AG04450 (cell line): ENCODE measurements around the gene VIL1. TPM values are rescaled to one million over a fixed set of nuclear protein-coding genes. Genes with fewer than 3 reads are reported as not detected.

Source experiments
- CTCF ChIA-PET: fragments of 300-600, 350-600 bp; formaldehyde crosslinking; extraction: SDS; loops from one replicate; lab custom pipeline; 2022; ENCODE audit warnings: antibody characterized with exemption, inconsistent platforms; lab: Charles Lee
- POLR2A ChIA-PET: fragments of 350-600 bp; formaldehyde crosslinking; extraction: SDS; loops from one replicate; lab custom pipeline; 2021; ENCODE audit warnings: antibody characterized with exemption, inconsistent platforms; lab: Yijun Ruan, JAX
- DNase-seq: peaks from one replicate; pipeline ENCODE4 v3.0.0-alpha.2; 2011; ENCODE audit warnings: low read depth, low spot score
- H3K27ac ChIP-seq: one replicate; pipeline ENCODE4 v1.5.1; 2012; ENCODE audit warnings: low read depth, low read length, control low read depth
- H3K27me3 ChIP-seq: one replicate; pipeline ENCODE4 v1.6.0; 2012; ENCODE audit warnings: low read length; ENCODE audit not compliant: control insufficient read depth, insufficient read depth
- H3K4me3 ChIP-seq: 2 replicates; pipeline ENCODE4 v1.5.1; 2011; ENCODE audit warnings: mild to moderate bottlenecking, low read depth, low read length, control low read depth
- H3K9me3 ChIP-seq: 2 replicates; pipeline ENCODE4 v1.5.1; 2012; ENCODE audit warnings: low read length; ENCODE audit not compliant: control insufficient read depth, insufficient read depth
- polyA plus RNA-seq: library from polyadenylated mRNA; depleted of rRNA; stranded (reverse); fragments of >200 nt; gene quantifications from 2 replicates; pipeline ENCODE4 v1.2.3, GENCODE V29; 2011
- TF ChIP-seq, protein P1 (sequence below): IDR thresholded peaks from 2 replicates; pipeline ENCODE4 v1.5.1; 2011; ENCODE audit warnings: low read depth, low read length, control low read depth, inconsistent platforms

The VIL1 gene
- polyA plus RNA-seq, 1 experiment: not detected

DNA sequence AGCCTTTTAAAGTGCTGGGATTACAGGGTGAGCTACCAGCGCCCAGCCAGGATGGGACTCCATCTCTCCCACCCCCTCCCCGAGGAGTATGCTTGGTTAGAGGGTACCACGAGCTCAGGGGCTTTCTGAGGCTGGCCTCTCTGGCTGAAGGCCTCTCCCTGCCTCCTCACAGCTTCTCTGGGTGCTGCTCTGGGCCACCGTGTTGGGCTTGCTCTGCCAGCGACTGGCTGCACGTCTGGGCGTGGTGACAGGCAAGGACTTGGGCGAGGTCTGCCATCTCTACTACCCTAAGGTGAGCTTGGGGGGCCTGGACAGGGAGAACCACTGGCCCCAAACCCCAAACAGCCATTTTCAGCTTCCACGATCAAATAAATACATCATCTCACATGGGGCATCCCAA, 33.9 kb upstream of the VIL1 start:
- H3K27ac ChIP-seq: no peak overlapping the region
- DNase-seq: no peak
- ChIA-PET POLR2A (no interaction called here), CTCF (interaction anchor here (1.1 to 1.6 kb wide), 3 partner anchors 83 to 112 kb away, joined by 3 to 5 read pairs (median 4); no protein-coding TSS in a partner anchor)
- H3K27me3 ChIP-seq: peaks cover 20% of the 10 kb centered on the region
- TF ChIP-seq, protein P1, sequence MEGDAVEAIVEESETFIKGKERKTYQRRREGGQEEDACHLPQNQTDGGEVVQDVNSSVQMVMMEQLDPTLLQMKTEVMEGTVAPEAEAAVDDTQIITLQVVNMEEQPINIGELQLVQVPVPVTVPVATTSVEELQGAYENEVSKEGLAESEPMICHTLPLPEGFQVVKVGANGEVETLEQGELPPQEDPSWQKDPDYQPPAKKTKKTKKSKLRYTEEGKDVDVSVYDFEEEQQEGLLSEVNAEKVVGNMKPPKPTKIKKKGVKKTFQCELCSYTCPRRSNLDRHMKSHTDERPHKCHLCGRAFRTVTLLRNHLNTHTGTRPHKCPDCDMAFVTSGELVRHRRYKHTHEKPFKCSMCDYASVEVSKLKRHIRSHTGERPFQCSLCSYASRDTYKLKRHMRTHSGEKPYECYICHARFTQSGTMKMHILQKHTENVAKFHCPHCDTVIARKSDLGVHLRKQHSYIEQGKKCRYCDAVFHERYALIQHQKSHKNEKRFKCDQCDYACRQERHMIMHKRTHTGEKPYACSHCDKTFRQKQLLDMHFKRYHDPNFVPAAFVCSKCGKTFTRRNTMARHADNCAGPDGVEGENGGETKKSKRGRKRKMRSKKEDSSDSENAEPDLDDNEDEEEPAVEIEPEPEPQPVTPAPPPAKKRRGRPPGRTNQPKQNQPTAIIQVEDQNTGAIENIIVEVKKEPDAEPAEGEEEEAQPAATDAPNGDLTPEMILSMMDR: no peak
- H3K9me3 ChIP-seq: peaks cover 7% of the 10 kb centered on the region; the same call in 1 of the 2 replicates
- no peak overlapping the region for H3K4me3 ChIP-seq

- CTCF ChIA-PET: interaction anchor here (0.8 kb wide), 1 partner anchor 94 kb away, joined by 3 read pairs; no protein-coding TSS in a partner anchor
- POLR2A ChIA-PET: no interaction called here
- peaks cover 7% of the 10 kb centered on the region; the same call in 1 of the 2 replicates for H3K9me3 ChIP-seq
Observed at GRCh38 chr2:218386505-218387368, 32.2 kb upstream of the VIL1 start.

GRCh38 chr2:218387369-218388194, 31.3 kb upstream of the VIL1 start:
- no peak overlapping the region for H3K27ac ChIP-seq
- H3K4me3 ChIP-seq: peak overlapping the region; percentile 44
- peaks cover 7% of the 10 kb centered on the region; the same call in 1 of the 2 replicates for H3K9me3 ChIP-seq
- ChIA-PET CTCF (interaction anchor here (0.9 to 1.9 kb wide), 2 partner anchors 10 to 116 kb away, joined by 4 to 5 read pairs; no protein-coding TSS in a partner anchor), POLR2A (no interaction called here)
- DNase-seq: peak; percentile 61
- TF ChIP-seq, protein P1: no peak
- peaks cover 11% of the 10 kb centered on the region for H3K27me3 ChIP-seq

More at GRCh38 chr2:218386505-218387368, 32.2 kb upstream of the VIL1 start:
- DNase-seq: no peak
- H3K4me3 ChIP-seq: no peak overlapping the region
- H3K27ac ChIP-seq: no peak overlapping the region
- H3K27me3 ChIP-seq: peaks cover 16% of the 10 kb centered on the region
- TF ChIP-seq, protein P1: no peak

- ChIA-PET POLR2A (interaction anchor here (0.7 kb wide), 1 partner anchor 83 kb away, joined by 4 read pairs; no protein-coding TSS in a partner anchor), CTCF (interaction anchor here (1.0 to 1.9 kb wide), 3 partner anchors 88 to 118 kb away, joined by 4 to 5 read pairs (median 4); no protein-coding TSS in a partner anchor)
- no peak overlapping the region for H3K27ac ChIP-seq
- H3K9me3 ChIP-seq: peaks cover 7% of the 10 kb centered on the region; the same call in 1 of the 2 replicates
- peaks cover 4% of the 10 kb centered on the region for H3K27me3 ChIP-seq
- no peak overlapping the region for H3K4me3 ChIP-seq
- TF ChIP-seq, protein P1: no peak
- DNase-seq: no peak
Observed at GRCh38 chr2:218389333-218390150, 29.4 kb upstream of the VIL1 start.
